ENCODE measurements around the gene ODF4.

- TF ChIP-seq POLR2A (IDR thresholded peaks at IDR 0.05) (no peak), CTCF (IDR thresholded peaks at IDR 0.05) (no peak)
Measured at GRCh38 chr17:8312726-8313600, 26.7 kb upstream of the ODF4 start.
